ENCODE results near the gene KRTAP3-3.
"Not testable (repeated sequence)": the region's sequence is repeated elsewhere in the genome, so short reads cannot be mapped to it uniquely, and the experiment has no call there.

The KRTAP3-3 gene

GRCh38 chr17:41003926-41004325 lies 10.0 kb upstream of the KRTAP3-3 start:
- DNase-seq, result no peak

DNA sequence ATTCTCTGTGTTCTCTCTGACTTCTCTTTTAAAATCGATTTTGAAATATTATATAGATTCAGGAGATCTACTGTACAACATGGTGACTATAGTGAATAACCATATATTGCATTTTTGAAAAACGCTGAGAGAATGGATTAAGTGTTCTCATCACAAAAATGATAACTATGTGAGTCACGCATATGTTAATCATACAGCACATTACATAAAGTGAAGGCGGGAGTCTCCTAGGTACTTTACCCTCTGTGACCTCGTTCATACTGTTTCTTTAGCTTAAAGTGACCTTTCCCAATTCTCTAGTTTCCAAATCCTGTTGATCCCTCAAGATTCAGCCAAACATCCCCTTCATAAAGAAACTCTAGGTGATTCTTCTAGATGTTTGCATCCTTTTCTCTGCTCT lies 8.8 kb upstream of the KRTAP3-3 start:
- no peak for DNase-seq

DNA sequence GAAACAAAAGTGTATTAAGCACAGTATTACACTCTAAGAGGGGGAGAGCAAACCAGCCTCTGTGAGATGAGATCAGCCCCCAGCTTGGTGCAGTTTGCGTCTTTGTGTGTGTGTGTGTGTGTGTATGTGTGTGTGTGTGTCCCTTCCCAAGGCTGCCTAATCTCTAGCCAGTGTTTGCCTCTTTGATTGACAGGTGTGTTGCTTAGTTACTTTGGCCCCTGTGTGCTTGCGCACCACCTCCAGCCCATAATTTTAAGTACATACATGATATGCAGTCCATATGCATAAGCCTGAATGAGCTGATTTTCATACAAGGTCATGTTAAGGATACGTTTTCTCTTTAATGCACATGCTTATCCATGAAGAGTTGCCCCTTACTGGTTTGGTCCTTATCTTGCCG lies 7.8 kb upstream of the KRTAP3-3 start:
- DNase-seq, result no peak

- DNase-seq, result not testable (repeated sequence)
These were observed 5.6 kb upstream of the KRTAP3-3 start, which contains the start of gene KRTAP3-2 for GRCh38 chr17:40999563-40999962. Gene KRTAP3-2 (minus strand): TSS chr17:40999906. CDS start chr17:40999853, 53 bp downstream.

DNA sequence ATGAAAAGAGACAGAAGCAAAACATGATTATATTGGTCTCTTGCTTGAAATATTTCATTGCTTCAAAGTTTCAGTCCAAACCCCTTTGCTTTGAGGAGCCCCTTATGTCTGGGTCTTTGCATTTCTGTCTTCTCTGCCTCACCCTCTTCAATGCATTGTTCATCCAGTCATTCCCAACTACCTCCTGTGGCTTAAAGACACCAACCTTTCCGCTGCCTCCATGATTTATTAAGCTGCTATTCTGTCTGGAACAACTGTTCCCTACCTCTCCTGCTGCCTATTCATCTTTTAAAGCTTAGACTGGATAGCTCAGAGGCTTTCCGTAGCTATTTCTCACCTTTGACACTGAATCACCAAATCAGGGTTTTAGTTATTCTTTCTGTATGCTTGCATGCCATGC lies 3.4 kb upstream of the KRTAP3-3 start:
- DNase-seq, result no peak

DNA sequence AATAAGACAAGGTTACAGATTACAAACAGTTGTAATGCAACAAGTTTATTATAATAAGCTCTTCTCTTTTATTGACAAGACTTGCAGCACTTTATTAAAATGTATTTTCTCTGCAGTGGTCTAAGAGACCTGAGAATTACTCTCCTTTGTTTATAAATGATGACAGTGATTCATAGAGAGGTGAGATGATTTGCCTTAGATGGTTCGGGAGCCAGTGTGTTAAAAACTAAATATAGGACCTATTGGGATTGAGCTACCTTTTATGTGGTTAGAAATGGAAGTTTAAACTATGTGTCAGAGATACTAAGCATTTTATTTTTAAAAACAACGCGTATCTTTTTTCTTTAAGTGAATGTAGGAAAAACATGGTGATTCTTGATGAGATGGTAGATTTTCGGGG lies 2.9 kb upstream of the KRTAP3-3 start:
- DNase-seq, result no peak

GRCh38 chr17:40995116-40995515 lies 1.2 kb upstream of the KRTAP3-3 start:
- no peak for DNase-seq

GRCh38 chr17:40993084-40993483 lies 880 bp downstream of the KRTAP3-3 start:
- DNase-seq, result no peak

DNA sequence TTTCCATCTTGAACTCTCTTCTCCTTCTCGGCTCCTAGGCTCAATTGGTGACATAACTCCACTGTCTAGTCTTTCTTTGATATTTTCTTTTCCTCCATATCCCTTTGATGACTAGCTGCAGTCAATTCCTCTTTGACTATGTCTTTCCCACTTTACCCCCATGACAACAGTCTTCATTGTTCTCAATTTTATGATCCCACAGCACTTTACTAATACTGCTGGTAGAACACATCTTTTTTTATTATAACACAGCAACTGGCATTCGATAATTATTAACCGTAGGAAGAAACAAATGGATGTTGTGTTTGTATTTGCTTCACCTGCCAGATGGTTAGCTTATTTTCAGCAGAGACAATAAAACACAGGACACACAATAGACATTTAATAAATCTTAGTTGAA lies 1.3 kb downstream of the KRTAP3-3 start:
- no peak for DNase-seq

GRCh38 chr17:40986920-40987319 lies 7.0 kb downstream of the KRTAP3-3 start:
- DNase-seq, result no peak

DNA sequence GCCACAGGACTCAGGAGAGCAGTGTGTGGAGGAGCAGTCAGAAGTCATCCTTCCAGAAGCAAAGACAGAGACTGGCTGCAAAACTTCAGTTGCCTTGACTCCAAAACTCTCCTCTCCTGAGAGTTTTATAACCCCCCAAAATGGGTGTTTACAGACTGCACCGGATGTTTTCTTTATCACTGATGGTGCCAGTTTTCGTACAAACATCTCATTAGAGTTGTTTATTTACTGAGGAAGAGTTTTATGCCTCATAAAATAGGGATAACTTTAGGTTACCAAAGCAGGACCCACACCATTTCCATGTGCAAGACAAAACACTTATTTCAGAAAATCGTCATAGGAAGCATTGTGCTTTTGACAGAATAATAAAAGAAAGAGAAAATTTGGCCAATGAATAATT lies 9.7 kb downstream of the KRTAP3-3 start, which contains the start of gene KRT40:
Gene KRT40 (minus strand): TSS at position 101 of the 400 bp plus-strand sequence. CDS start 53 bp downstream, at position 48.
- DNase-seq, result no peak

GRCh38 chr17:40981115-40981514 lies 12.8 kb downstream of the KRTAP3-3 start:
- DNase-seq, result no peak

GRCh38 chr17:40980596-40980995 lies 13.4 kb downstream of the KRTAP3-3 start:
- no peak for DNase-seq

GRCh38 chr17:40980117-40980516 lies 13.8 kb downstream of the KRTAP3-3 start:
- DNase-seq, result no peak

GRCh38 chr17:40978575-40979151 lies 15.3 kb downstream of the KRTAP3-3 start:
- DNase-seq, result no peak

DNA sequence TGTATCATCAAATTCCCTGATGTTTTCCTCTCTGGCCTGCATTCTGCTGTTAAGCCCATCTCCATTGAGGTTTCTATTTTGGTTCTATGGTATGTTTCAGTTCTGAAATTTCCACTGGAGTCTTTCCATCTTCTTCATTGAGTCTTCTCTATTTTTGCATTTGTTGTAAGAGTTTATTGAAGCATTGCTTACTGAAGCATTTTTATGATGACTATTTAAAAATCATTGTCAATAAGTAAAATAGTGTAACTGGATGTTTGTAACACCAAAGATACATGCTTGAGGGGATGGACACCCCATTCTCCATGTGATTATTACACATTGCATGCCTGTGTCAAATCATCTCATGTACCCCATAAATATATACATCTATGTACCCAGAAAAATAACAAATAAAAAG lies 18.4 kb downstream of the KRTAP3-3 start:
- DNase-seq, result no peak

DNA sequence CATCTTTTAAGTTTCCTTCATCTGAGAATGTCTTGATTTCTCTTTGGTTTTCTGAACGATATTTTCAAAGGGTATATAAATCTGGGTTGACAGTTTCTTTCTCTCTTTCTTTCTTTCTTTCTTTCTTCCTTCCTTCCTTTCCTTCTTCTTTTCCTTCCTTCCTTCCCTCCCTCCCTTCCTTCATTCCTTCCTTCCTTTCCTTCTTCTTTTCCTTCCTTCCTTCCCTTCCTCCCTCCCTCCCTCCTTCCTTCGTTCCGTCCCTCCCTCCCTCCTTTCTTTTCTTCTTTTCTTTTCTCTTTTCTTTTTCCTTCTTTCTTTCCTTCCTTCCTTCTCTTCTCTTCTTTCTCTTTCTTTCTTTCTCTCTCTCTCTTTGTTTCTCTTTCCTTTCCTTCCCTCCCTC lies 19.6 kb downstream of the KRTAP3-3 start:
- DNase-seq, result no peak

DNA sequence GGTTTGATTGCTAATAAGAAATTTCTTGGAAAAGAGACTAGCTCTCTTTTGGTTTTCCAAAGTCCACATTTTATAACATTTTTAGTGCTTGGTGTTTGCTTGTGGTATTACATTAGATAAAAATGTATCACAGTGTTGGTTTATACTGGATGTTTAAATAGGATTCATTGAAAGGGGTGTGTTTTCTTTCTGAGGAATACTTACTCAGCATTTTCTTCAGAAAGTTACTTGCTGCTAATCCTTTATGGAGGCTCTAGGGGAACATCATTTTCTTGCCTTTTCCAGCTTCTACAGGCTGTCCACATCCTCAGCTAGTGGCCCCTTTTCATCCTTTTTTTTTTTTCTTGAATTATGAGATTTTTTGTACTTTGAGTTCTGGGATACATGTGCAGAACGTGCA lies 26.4 kb downstream of the KRTAP3-3 start:
- no peak for DNase-seq

- no peak for DNase-seq
These were observed 27.1 kb downstream of the KRTAP3-3 start, which contains the start of gene KRT39 for GRCh38 chr17:40966848-40967247. Gene KRT39 (minus strand): TSS chr17:40966948. CDS start chr17:40966856, 92 bp downstream.

DNA sequence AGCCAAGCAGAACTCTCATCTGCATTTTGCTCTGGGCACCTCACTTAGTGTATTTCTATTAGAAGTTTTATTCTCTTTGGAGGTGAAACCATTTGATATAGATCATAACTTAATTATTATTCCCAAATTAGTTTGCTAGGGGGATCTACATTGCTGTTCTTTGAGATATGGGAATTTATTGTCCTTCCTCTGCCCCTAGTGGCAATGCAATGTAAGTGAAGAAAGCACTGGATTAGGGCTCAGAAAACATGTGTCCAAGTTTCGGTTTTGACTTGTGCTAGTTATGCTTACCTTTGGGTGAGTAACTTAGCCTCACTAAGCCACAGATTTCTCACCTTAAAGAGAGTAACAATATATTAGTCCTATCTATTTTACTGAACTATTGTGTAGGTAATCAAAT lies 30.1 kb downstream of the KRTAP3-3 start:
- DNase-seq, result no peak

- no peak for DNase-seq
These were observed 31.9 kb downstream of the KRTAP3-3 start for GRCh38 chr17:40962059-40962561.

- no peak for DNase-seq
These were observed 32.4 kb downstream of the KRTAP3-3 start for GRCh38 chr17:40961591-40961990.

DNA sequence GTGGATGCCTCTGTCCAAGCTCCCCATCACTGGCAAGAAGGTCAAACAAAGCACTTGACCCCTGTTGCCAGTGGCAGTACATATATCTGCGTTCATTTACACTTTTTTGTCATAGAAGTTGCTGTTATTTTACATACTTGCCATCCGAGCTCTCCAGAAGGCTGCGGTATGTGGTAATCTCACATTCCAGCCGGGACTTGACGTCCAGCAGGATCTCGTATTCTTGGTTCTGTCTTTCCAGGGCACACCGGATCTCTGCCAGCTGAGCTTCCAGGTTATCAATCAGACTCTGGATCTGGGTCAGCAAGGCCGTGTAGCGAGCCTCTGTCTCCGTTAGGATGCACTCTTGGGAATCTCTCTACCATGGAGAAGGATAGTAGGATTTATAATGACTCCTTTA lies 33.8 kb downstream of the KRTAP3-3 start:
- DNase-seq, result no peak

- DNase-seq, result no peak
These were observed 35.6 kb downstream of the KRTAP3-3 start for GRCh38 chr17:40958086-40958953.
